Astrocyte of the spinal cord (primary cell): Measurements from ENCODE around the gene RNLS.
A peak's percentile ranks its signal among the peaks of the same experiment; 100 is the strongest.

ENCODE experiments used
- DNase-seq: peaks from one replicate; pipeline ENCODE4 v3.0.0; 2011; ENCODE audit warnings: low read depth, low spot score
- H3K4me3 ChIP-seq: 2 replicates; pipeline ENCODE4 v1.5.1; 2011; ENCODE audit warnings: low read depth, mild to moderate bottlenecking, low read length, moderate library complexity
- in situ Hi-C: cut with HindIII; loops from 2 replicates; pipeline ENCODE4 v1.10.0; 2017; ENCODE audit warnings: low sequenced_read_pairs
- TF ChIP-seq, protein P1 (sequence below): IDR thresholded peaks from 2 replicates; pipeline ENCODE4 v1.5.1; 2012; ENCODE audit warnings: low read depth, mild to moderate bottlenecking, low read length, inconsistent platforms

Gene RNLS

DNA sequence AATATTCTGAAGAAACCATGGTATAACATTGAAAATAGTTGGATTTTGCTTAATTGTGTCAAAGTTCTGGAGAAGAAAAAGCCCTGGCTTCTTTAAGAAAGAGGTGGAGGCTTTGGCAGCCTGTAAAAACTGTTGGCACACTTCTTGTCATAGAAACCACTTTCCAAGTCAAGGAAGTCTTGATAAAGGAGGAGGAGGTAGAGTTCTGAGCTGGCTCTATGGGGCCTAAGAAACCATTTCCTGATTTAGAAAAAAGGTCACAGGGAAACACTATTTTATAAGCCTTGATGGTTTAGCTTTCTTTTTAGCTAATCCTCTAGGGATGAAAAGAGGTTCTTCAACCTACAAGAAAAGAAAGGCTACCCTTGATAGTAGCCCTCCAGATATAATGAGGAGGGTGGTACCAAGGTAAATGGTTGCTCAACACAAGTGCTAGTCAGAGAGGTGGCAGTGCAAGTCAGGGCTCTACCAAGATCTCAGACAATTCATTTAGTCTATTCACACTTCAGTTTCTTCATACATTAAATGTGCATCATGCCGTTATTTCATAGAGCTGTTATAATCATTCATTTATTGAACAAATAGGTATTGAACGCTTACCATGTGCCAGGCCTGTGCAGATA, 346.9 kb downstream of the RNLS start:
- H3K4me3 ChIP-seq = no peak overlapping the region
- in situ Hi-C loops = no loop called here
- TF ChIP-seq, protein P1, sequence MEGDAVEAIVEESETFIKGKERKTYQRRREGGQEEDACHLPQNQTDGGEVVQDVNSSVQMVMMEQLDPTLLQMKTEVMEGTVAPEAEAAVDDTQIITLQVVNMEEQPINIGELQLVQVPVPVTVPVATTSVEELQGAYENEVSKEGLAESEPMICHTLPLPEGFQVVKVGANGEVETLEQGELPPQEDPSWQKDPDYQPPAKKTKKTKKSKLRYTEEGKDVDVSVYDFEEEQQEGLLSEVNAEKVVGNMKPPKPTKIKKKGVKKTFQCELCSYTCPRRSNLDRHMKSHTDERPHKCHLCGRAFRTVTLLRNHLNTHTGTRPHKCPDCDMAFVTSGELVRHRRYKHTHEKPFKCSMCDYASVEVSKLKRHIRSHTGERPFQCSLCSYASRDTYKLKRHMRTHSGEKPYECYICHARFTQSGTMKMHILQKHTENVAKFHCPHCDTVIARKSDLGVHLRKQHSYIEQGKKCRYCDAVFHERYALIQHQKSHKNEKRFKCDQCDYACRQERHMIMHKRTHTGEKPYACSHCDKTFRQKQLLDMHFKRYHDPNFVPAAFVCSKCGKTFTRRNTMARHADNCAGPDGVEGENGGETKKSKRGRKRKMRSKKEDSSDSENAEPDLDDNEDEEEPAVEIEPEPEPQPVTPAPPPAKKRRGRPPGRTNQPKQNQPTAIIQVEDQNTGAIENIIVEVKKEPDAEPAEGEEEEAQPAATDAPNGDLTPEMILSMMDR = no peak
- DNase-seq = no peak

DNA sequence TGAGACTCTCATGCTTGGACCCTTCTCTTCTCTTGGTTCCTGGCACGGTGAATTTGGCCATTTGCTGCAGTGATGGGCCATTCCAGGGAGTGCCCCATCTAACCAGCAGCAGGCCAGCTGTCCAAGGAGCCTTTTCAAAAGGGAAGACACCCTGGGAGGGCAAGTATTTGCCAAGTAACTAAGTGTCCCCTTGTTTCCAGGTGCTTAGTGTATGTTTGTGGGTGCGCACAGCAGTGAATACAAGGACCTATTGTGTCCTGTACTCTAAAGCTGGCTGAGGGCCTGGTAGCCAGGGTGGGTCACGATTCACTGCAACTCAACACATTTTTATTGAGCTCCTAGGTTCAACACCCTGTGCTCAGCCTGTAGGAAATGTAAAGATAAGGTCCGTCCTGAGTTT, 348.8 kb downstream of the RNLS start:
- DNase-seq = no peak
- TF ChIP-seq, protein P1 = no peak
- in situ Hi-C loops = no loop called here
- no peak overlapping the region for H3K4me3 ChIP-seq

DNA sequence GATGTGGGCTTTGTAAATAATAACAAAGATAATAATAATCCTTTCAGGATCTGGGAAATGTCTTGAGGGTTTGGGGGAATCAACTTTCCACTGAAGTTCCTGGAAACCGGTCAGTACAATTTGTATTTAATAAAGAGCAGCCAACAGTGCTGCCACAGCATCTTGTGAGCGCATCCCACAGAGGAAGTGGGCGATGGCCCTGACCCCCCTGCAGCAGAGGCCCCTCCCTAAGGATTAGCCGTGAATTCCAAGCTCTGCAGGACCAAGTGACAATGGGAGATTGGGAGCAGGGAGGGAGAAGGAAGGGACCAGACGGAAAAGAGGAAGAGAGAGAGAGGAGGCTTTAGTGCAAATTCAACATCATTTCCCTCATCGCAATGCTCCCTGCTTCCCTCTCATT, 349.2 kb downstream of the RNLS start:
- in situ Hi-C loops = no loop called here
- TF ChIP-seq, protein P1 = no peak
- no peak overlapping the region for H3K4me3 ChIP-seq
- DNase-seq = no peak

DNA sequence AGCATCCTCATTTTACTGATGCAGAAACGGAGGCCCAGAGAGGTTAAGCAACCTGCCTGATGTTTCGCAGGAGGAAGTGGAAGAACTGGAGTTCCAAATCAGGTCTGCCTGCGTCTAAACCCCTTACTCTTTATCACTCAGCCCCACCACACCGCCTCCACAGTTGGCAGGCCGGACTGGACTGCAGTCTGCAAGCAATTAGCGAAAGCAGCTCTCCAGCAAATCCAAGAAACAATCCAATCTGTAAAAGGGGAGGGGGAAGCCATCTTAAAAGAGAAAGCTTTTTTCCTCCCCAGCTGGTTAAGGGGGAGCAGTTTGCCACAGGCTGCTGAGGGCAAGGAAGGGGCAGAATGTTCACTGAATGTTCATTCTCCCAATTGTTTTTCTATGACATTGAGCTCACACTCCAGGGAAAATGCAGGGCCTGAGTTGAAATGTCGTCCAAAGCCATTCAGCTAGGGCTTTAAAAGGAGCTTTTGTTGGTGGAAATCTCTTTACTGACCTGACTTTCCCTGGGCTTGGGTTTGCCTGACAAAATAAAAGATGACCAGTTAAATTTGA, 350.1 kb downstream of the RNLS start:
- H3K4me3 ChIP-seq = no peak overlapping the region
- in situ Hi-C loops = no loop called here
- no peak for DNase-seq
- TF ChIP-seq, protein P1 = no peak

DNA sequence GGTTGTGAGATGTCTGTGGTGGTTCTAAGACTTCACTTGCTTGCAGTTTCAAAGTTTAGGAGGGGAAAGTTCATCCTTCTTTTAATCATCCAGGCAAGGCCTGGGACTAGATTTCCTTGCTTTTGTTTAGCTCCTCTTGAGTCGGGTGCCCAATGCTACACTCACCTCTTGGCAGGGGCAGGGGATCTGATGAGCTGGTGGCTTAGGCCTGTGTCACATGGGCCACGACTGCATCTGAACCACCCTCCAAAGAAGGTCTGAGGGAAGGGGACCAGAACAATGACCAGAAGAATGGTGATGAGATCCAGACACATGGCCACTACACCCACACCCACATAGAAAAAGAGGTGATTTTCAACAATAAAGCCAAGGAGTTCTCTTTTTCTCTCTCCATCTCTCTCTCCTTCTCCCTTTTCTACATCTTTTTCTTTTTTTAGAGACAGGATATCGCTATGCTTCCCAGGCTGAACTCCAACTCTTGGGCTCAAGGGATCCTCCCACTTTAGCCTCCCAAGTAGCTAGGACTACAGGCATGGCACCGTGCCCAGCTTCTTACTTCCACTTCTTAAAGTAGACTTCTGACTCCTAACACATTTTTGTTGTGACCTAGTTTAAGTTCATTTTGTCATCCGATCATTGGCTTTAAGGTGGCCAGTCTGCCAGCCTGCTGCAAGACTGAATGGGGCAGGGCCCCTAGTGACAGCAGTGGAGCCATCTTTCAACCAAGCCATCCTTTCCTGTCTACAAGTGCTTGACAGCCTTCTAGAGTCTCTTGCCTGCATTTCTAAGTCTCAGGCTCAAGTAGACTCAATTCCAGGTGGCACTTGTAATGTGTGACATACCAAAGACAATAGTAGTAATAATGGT, 350.9 kb downstream of the RNLS start:
- DNase-seq = peak; percentile 50
- in situ Hi-C loops = no loop called here

DNA sequence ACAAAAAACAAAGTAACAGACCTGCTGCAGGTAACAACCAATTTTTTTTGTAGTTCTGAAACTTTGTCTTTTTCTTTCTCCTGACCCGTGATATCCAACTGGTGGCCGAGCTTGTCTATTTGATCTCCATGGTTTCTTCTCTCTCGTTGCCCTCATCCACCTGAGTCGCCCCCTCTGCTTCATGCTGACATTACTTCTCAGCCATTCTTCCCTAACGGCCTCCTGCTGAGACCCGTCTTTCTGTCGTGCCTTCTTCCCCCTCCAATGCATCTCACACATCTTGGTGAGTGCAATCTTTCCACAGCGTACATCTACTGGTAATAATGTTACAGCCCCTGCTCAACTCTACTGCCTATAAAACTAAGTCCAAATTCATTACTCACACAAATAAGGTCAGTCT, 352.9 kb downstream of the RNLS start:
- no peak overlapping the region for H3K4me3 ChIP-seq
- TF ChIP-seq, protein P1 = no peak
- in situ Hi-C loops = no loop called here
- DNase-seq = no peak

More for the DNA sequence above, 350.9 kb downstream of the RNLS start:
- no peak overlapping the region for H3K4me3 ChIP-seq
- TF ChIP-seq, protein P1 = no peak
